GM23248 (cell line): ENCODE data around the gene HACE1. TPM values are rescaled to one million over a fixed set of nuclear protein-coding genes. Genes with fewer than 3 reads are reported as not detected.

Experiments used
- DNase-seq: peaks from one replicate; pipeline ENCODE4 v3.0.0-alpha.2; 2015
- H2AFZ ChIP-seq: fragments of 200-600 bp; sonication (generic); 2 replicates; pipeline ENCODE4 v1.6.1; 2016; ENCODE audit warnings: antibody characterized with exemption
- H3F3A ChIP-seq: fragments of 200-600 bp; sonication (generic); 2 replicates; pipeline ENCODE4 v1.6.1; 2016; ENCODE audit warnings: mild to moderate bottlenecking, antibody characterized with exemption, mixed run types; ENCODE audit not compliant: insufficient read depth
- H3K27ac ChIP-seq: fragments of 200-600 bp; sonication (generic); 2 replicates; pipeline ENCODE4 v1.5.1; 2016; ENCODE audit warnings: mild to moderate bottlenecking
- H3K27me3 ChIP-seq: fragments of 200-600 bp; sonication (generic); replicated peaks from 2 replicates; pipeline ENCODE4 v1.6.1; 2016; ENCODE audit warnings: mild to moderate bottlenecking; ENCODE audit not compliant: insufficient read depth
- H3K36me3 ChIP-seq: fragments of 200-600 bp; sonication (generic); 2 replicates; pipeline ENCODE4 v1.6.1; 2016; ENCODE audit warnings: low read depth, mild to moderate bottlenecking
- H3K4me1 ChIP-seq: fragments of 200-600 bp; sonication (generic); 2 replicates; pipeline ENCODE4 v1.6.1; 2016; ENCODE audit warnings: mild to moderate bottlenecking; ENCODE audit not compliant: insufficient read depth
- H3K4me2 ChIP-seq: fragments of 200-600 bp; sonication (generic); one replicate; pipeline ENCODE4 v1.6.1; 2016; ENCODE audit warnings: mild to moderate bottlenecking; ENCODE audit not compliant: unreplicated experiment
- H3K4me3 ChIP-seq: fragments of 200-600 bp; sonication (generic); 2 replicates; pipeline ENCODE4 v1.5.1; 2016; ENCODE audit warnings: mild to moderate bottlenecking
- H3K79me2 ChIP-seq: fragments of 200-600 bp; sonication (generic); 2 replicates; pipeline ENCODE4 v1.6.1; 2016; ENCODE audit warnings: mild to moderate bottlenecking; ENCODE audit not compliant: insufficient read depth
- H3K9ac ChIP-seq: fragments of 200-600 bp; sonication (generic); 2 replicates; pipeline ENCODE4 v1.6.1; 2016; ENCODE audit warnings: mild to moderate bottlenecking
- H3K9me2 ChIP-seq: fragments of 200-600 bp; sonication (generic); 2 replicates; pipeline ENCODE4 v1.6.1; 2016; ENCODE audit warnings: mixed run types, mild to moderate bottlenecking, moderate library complexity; ENCODE audit not compliant: insufficient read depth
- H3K9me3 ChIP-seq: fragments of 200-600 bp; sonication (generic); one replicate; pipeline ENCODE4 v1.6.1; 2017; ENCODE audit warnings: low read depth
- H4K20me1 ChIP-seq: fragments of 200-600 bp; sonication (generic); 2 replicates; pipeline ENCODE4 v1.6.0; 2016; ENCODE audit not compliant: insufficient read depth
- EZH2 ChIP-seq: fragments of 200-600 bp; sonication (generic); IDR thresholded peaks from 2 replicates; pipeline ENCODE4 v1.6.1; 2018; ENCODE audit warnings: antibody characterized with exemption, mild to moderate bottlenecking; ENCODE audit not compliant: insufficient read depth, poor library complexity, severe bottlenecking
- EZH2phosphoT487 ChIP-seq: fragments of 200-600 bp; sonication (generic); IDR thresholded peaks from 2 replicates; pipeline ENCODE4 v1.6.1; 2018; ENCODE audit warnings: antibody characterized with exemption, moderate library complexity, mild to moderate bottlenecking, low read depth; ENCODE audit not compliant: insufficient read depth
- WGBS, 2 experiments: methylation state at CpG; one replicate each; pipeline ENCODE4 v1.1.6; 2015 to 2017; ENCODE audit warnings: low lambda C conversion rate in 2 of 2, low coverage in 1 of 2; ENCODE audit errors: missing lambda C conversion rate in 2 of 2; 5-methylcytosine and 5-hydroxymethylcytosine counted together
- in situ Hi-C: fragments of 300-500 bp; cut with MboI; formaldehyde crosslinking; loops from 2 replicates; pipeline ENCODE4 v1.15.0; 2020
- polyA plus RNA-seq: library from polyadenylated mRNA; unstranded; fragments of >200 nt; fragmentation: Nextera tagmentation; extraction: Ambion mirVana; gene quantifications from 2 replicates; pipeline ENCODE4 v1.2.1, GENCODE V29; 2016
- total RNA-seq: library from RNA; depleted of rRNA; stranded (reverse); fragments of >200 nt; shearing (Covaris generic); gene quantifications from 2 replicates; pipeline ENCODE4 v1.2.3, GENCODE V29; 2014

The HACE1 gene
- total and polyA plus RNA-seq, 2 experiments from 2014 or later: 7.7 to 13.3 TPM

GRCh38 chr6:104716858-104717257 lies 142.9 kb downstream of the HACE1 start:
- TF ChIP-seq EZH2 (no peak), EZH2phosphoT487 (no peak)
- H2AFZ ChIP-seq: no peak overlapping the region
- H3K9me3 ChIP-seq: no peaks in the 10 kb centered on the region
- H3K79me2 ChIP-seq: no peaks in the 10 kb centered on the region
- no peaks in the 10 kb centered on the region for H3K4me1 ChIP-seq
- no peaks in the 10 kb centered on the region for H4K20me1 ChIP-seq
- no peak for DNase-seq
- no peak overlapping the region for H3K9ac ChIP-seq
- H3K9me2 ChIP-seq: no peaks in the 10 kb centered on the region
- no peak overlapping the region for H3K27ac ChIP-seq
- no peak overlapping the region for H3K4me3 ChIP-seq
- no peak overlapping the region for H3K4me2 ChIP-seq
- WGBS, 2 experiments: 95 to 100% methylated on average over 4 of the region's 4 CpGs
- no peaks in the 10 kb centered on the region for H3F3A ChIP-seq
- no peaks in the 10 kb centered on the region for H3K27me3 ChIP-seq
- 0 out of 2 replicates have a peak, but pooled peaks cover 6% of the 10 kb centered on the region for H3K36me3 ChIP-seq
- in situ Hi-C loops: no loop called here

DNA sequence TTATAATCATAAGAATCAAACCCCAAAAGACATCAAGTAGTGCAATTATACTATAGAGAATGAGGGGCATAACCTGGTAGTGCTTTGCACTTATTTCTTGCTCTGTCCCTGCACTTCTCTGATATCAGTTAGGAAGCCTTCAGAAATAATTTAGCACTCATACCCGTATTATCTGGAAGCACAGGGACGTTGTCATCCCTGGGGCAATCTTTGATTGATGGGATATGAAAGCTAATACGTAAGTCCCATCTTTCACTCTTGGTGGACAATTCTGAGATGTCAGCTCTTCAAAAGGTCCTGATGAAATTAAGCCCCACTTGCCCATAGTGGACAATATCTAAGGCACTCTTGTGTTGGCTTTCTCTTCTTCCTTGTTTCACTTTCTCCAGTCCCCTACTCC lies 144.9 kb downstream of the HACE1 start:
- no peak overlapping the region for H3K4me3 ChIP-seq
- no peaks in the 10 kb centered on the region for H4K20me1 ChIP-seq
- H3K36me3 ChIP-seq: 0 out of 2 replicates have a peak, but pooled peaks cover 6% of the 10 kb centered on the region
- no peaks in the 10 kb centered on the region for H3K9me3 ChIP-seq
- no peaks in the 10 kb centered on the region for H3K4me1 ChIP-seq
- WGBS, 2 experiments: 89 to 92% methylated on average over 3 of the region's 3 CpGs
- no peaks in the 10 kb centered on the region for H3K9me2 ChIP-seq
- in situ Hi-C loops: no loop called here
- H3F3A ChIP-seq: peaks cover 5% of the 10 kb centered on the region; the same call in 1 of the 2 replicates
- no peak overlapping the region for H3K27ac ChIP-seq
- H3K4me2 ChIP-seq: no peak overlapping the region
- H2AFZ ChIP-seq: no peak overlapping the region
- DNase-seq: no peak
- H3K79me2 ChIP-seq: no peaks in the 10 kb centered on the region
- H3K9ac ChIP-seq: no peak overlapping the region
- no peak for TF ChIP-seq EZH2
- TF ChIP-seq EZH2phosphoT487: no peak
- no peaks in the 10 kb centered on the region for H3K27me3 ChIP-seq

DNA sequence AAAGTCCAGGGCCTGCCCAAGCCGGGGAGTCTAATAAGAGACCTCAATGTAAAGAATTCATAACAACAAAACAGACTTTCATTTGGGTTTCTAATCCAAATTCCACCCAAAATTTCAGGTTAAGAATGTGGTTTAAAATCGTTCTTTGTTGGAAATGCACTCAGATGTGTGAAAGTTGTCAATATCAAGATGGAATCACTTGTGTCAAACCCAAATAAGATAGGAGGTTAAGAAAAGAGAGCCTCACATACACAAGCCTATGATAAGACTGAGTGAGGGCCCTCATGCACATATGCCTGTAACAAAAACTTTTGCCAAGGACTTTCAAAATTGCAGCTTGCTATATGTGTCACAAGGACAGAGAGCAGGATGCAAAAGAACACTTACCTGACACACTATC lies 145.7 kb downstream of the HACE1 start:
- H3K4me2 ChIP-seq: no peak overlapping the region
- H4K20me1 ChIP-seq: no peaks in the 10 kb centered on the region
- H3K79me2 ChIP-seq: no peaks in the 10 kb centered on the region
- H3K4me1 ChIP-seq: no peaks in the 10 kb centered on the region
- in situ Hi-C loops: no loop called here
- no peak overlapping the region for H3K4me3 ChIP-seq
- no peaks in the 10 kb centered on the region for H3K9me3 ChIP-seq
- H3K27ac ChIP-seq: no peak overlapping the region
- no peaks in the 10 kb centered on the region for H3K9me2 ChIP-seq
- peaks cover 5% of the 10 kb centered on the region; the same call in 1 of the 2 replicates for H3F3A ChIP-seq
- no peaks in the 10 kb centered on the region for H3K27me3 ChIP-seq
- 0 out of 2 replicates have a peak, but pooled peaks cover 6% of the 10 kb centered on the region for H3K36me3 ChIP-seq
- 69 to 78% methylated on average over 2 of the region's 2 CpGs for WGBS, 2 experiments
- H3K9ac ChIP-seq: no peak overlapping the region
- TF ChIP-seq EZH2phosphoT487 (no peak), EZH2 (no peak)
- DNase-seq: no peak
- no peak overlapping the region for H2AFZ ChIP-seq

GRCh38 chr6:104711371-104711770 lies 148.3 kb downstream of the HACE1 start:
- Histone ChIP-seq H2AFZ (no peak overlapping the region), H4K20me1 (no peaks in the 10 kb centered on the region), H3F3A (peaks cover 5% of the 10 kb centered on the region; the same call in 1 of the 2 replicates), H3K4me2 (no peak overlapping the region), H3K9me3 (no peaks in the 10 kb centered on the region), H3K79me2 (no peaks in the 10 kb centered on the region), H3K9ac (no peak overlapping the region), H3K4me1 (no peaks in the 10 kb centered on the region), H3K9me2 (no peaks in the 10 kb centered on the region), H3K27ac (no peak overlapping the region), H3K36me3 (0 out of 2 replicates have a peak, but pooled peaks cover 6% of the 10 kb centered on the region), H3K4me3 (no peak overlapping the region), H3K27me3 (no peaks in the 10 kb centered on the region)
- TF ChIP-seq EZH2: no peak
- TF ChIP-seq EZH2phosphoT487: no peak
- in situ Hi-C loops: no loop called here
- 68 to 70% methylated on average over 4 of the region's 4 CpGs for WGBS, 2 experiments
- DNase-seq: peak; percentile 61
